MM.1S (cell line): ENCODE data around the gene SLC35E4.

ENCODE experiments used
- DNase-seq: peaks from one replicate; pipeline ENCODE4 v3.0.0-alpha.2; 2015
- H2AFZ ChIP-seq: fragments of 300-600 bp; sonication (generic); 2 replicates; pipeline ENCODE4 v1.6.0; 2016; ENCODE audit warnings: antibody characterized with exemption, low read length
- H3F3A ChIP-seq: fragments of 300-600 bp; sonication (generic); 2 replicates; pipeline ENCODE4 v1.6.1; 2016; ENCODE audit warnings: mild to moderate bottlenecking, antibody characterized with exemption, low read length, moderate library complexity, mixed read lengths; ENCODE audit not compliant: insufficient read depth
- H3K27ac ChIP-seq: fragments of 300-600 bp; sonication (generic); 2 replicates; pipeline ENCODE4 v1.5.1; 2016; ENCODE audit warnings: mild to moderate bottlenecking, low read length
- H3K27me3 ChIP-seq: fragments of 300-600 bp; sonication (generic); replicated peaks from 2 replicates; pipeline ENCODE4 v1.6.0; 2016; ENCODE audit warnings: low read length; ENCODE audit not compliant: insufficient read depth
- H3K36me3 ChIP-seq: fragments of 300-600 bp; sonication (generic); replicated peaks from 2 replicates; pipeline ENCODE4 v1.6.1; 2016; ENCODE audit warnings: mild to moderate bottlenecking, low read length, mixed read lengths; ENCODE audit not compliant: insufficient read depth
- H3K4me1 ChIP-seq: fragments of 300-600 bp; sonication (generic); 2 replicates; pipeline ENCODE4 v1.6.1; 2016; ENCODE audit warnings: low read length, mixed read lengths
- H3K4me2 ChIP-seq: fragments of 300-600 bp; sonication (generic); 2 replicates; pipeline ENCODE4 v1.6.0; 2016; ENCODE audit warnings: low read depth, low read length
- H3K4me3 ChIP-seq: fragments of 300-600 bp; sonication (generic); 2 replicates; pipeline ENCODE4 v1.5.1; 2016; ENCODE audit warnings: low read length, mixed read lengths
- H3K79me2 ChIP-seq: fragments of 300-600 bp; sonication (generic); 2 replicates; pipeline ENCODE4 v1.6.1; 2016; ENCODE audit warnings: mixed run types, low read length, mixed read lengths
- H3K9ac ChIP-seq: fragments of 300-600 bp; sonication (generic); 2 replicates; pipeline ENCODE4 v1.6.1; 2016; ENCODE audit warnings: low read length, mixed read lengths
- H3K9me2 ChIP-seq: fragments of 300-600 bp; sonication (generic); replicated peaks from 2 replicates; pipeline ENCODE4 v1.6.1; 2016; ENCODE audit warnings: mild to moderate bottlenecking, low read length, mixed read lengths; ENCODE audit not compliant: insufficient read depth
- H3K9me3 ChIP-seq: fragments of 300-600 bp; sonication (generic); replicated peaks from 2 replicates; pipeline ENCODE4 v1.6.1; 2016; ENCODE audit warnings: mild to moderate bottlenecking, low read length, mixed read lengths; ENCODE audit not compliant: insufficient read depth
- H4K20me1 ChIP-seq: fragments of 300-600 bp; sonication (generic); 2 replicates; pipeline ENCODE4 v1.6.1; 2016; ENCODE audit warnings: mild to moderate bottlenecking, low read length, moderate library complexity, mixed read lengths; ENCODE audit not compliant: insufficient read depth
- CTCF ChIP-seq: fragments of 300-600 bp; sonication (generic); IDR thresholded peaks from 2 replicates; pipeline ENCODE4 v1.5.1; 2016; ENCODE audit warnings: antibody characterized with exemption, low read length, mixed read lengths
- EZH2 ChIP-seq: fragments of 300-600 bp; sonication (generic); optimal IDR thresholded peaks from 2 replicates; pipeline ENCODE3; 2017; ENCODE audit warnings: low read depth, mild to moderate bottlenecking, antibody characterized with exemption, low read length, mixed read lengths
- EZH2phosphoT487 ChIP-seq: fragments of 300-600 bp; sonication (generic); IDR thresholded peaks from 2 replicates; pipeline ENCODE4 v1.6.1; 2018; ENCODE audit warnings: antibody characterized with exemption, low read length

The SLC35E4 gene

GRCh38 chr22:30664798-30665197 is 29.2 kb downstream of the SLC35E4 start:
- no peak overlapping the region for H3K4me3 ChIP-seq
- no peaks in the 10 kb centered on the region; the same call in 1 of the 2 replicates for H3K4me1 ChIP-seq
- DNase-seq, result no peak
- no peak overlapping the region for H3K9ac ChIP-seq
- no peaks in the 10 kb centered on the region for H4K20me1 ChIP-seq
- H3F3A ChIP-seq, result no peaks in the 10 kb centered on the region
- H3K36me3 ChIP-seq, result no peaks in the 10 kb centered on the region
- no peak overlapping the region for H3K4me2 ChIP-seq
- H2AFZ ChIP-seq, result no peak overlapping the region
- H3K27ac ChIP-seq, result no peak overlapping the region
- peaks cover 8% of the 10 kb centered on the region for H3K27me3 ChIP-seq
- H3K79me2 ChIP-seq, result no peaks in the 10 kb centered on the region
- TF ChIP-seq CTCF, result no peak
- no peak for TF ChIP-seq EZH2
- no peak for TF ChIP-seq EZH2phosphoT487
- H3K9me2 ChIP-seq, result no peaks in the 10 kb centered on the region
- no peaks in the 10 kb centered on the region for H3K9me3 ChIP-seq

GRCh38 chr22:30665266-30665665 is 29.7 kb downstream of the SLC35E4 start:
- no peaks in the 10 kb centered on the region for H4K20me1 ChIP-seq

GRCh38 chr22:30665786-30666185 is 30.2 kb downstream of the SLC35E4 start:
- Histone ChIP-seq H4K20me1 (no peaks in the 10 kb centered on the region), H3K9ac (no peak overlapping the region), H2AFZ (no peak overlapping the region), H3K4me3 (no peak overlapping the region), H3K36me3 (no peaks in the 10 kb centered on the region), H3K79me2 (no peaks in the 10 kb centered on the region), H3K27ac (no peak overlapping the region), H3K9me3 (no peaks in the 10 kb centered on the region), H3K4me2 (no peak overlapping the region), H3K4me1 (no peaks in the 10 kb centered on the region; the same call in 1 of the 2 replicates), H3F3A (no peaks in the 10 kb centered on the region), H3K27me3 (peaks cover 8% of the 10 kb centered on the region), H3K9me2 (no peaks in the 10 kb centered on the region)
- TF ChIP-seq CTCF (no peak), EZH2 (no peak), EZH2phosphoT487 (no peak)
- DNase-seq, result no peak

More at GRCh38 chr22:30665266-30665665, 29.7 kb downstream of the SLC35E4 start:
- Histone ChIP-seq H3K9me3 (no peaks in the 10 kb centered on the region), H3K4me3 (no peak overlapping the region), H3K27ac (no peak overlapping the region), H3K9ac (no peak overlapping the region), H3K4me2 (no peak overlapping the region), H2AFZ (no peak overlapping the region), H3K4me1 (no peaks in the 10 kb centered on the region; the same call in 1 of the 2 replicates), H3K27me3 (peaks cover 8% of the 10 kb centered on the region), H3K79me2 (no peaks in the 10 kb centered on the region), H3K36me3 (no peaks in the 10 kb centered on the region), H3F3A (no peaks in the 10 kb centered on the region), H3K9me2 (no peaks in the 10 kb centered on the region)
- TF ChIP-seq EZH2phosphoT487 (no peak), EZH2 (no peak), CTCF (no peak)
- no peak for DNase-seq
